ENCODE results near the gene UEVLD.
A peak's percentile ranks its signal among the peaks of the same experiment; 100 is the strongest.

The UEVLD gene

GRCh38 chr11:18498039-18498438 is 90.5 kb downstream of the UEVLD start:
- no peak for DNase-seq (ENCODE audit: low spot score)

- no peak for DNase-seq (ENCODE audit: low spot score)
Observed at GRCh38 chr11:18495703-18496102, 92.8 kb downstream of the UEVLD start.

- no peak for DNase-seq (ENCODE audit: low spot score)
Observed at GRCh38 chr11:18495271-18495670, 93.3 kb downstream of the UEVLD start.

- no peak for DNase-seq (ENCODE audit: low spot score)
Observed at GRCh38 chr11:18493310-18493709, 95.2 kb downstream of the UEVLD start.

GRCh38 chr11:18492888-18493287 is 95.6 kb downstream of the UEVLD start:
- DNase-seq (ENCODE audit: low spot score), result no peak

GRCh38 chr11:18491924-18492323 is 96.6 kb downstream of the UEVLD start:
- DNase-seq (ENCODE audit: low spot score), result no peak

- no peak for DNase-seq (ENCODE audit: low spot score)
Observed at GRCh38 chr11:18490736-18491485, 97.6 kb downstream of the UEVLD start.

GRCh38 chr11:18490319-18490718 is 98.2 kb downstream of the UEVLD start:
- DNase-seq (ENCODE audit: low spot score), result peak; percentile 15

- no peak for DNase-seq (ENCODE audit: low spot score)
Observed at GRCh38 chr11:18485913-18486528, 102.5 kb downstream of the UEVLD start.
